ENCODE results near the gene CLEC2D. TPM values are rescaled to one million over a fixed set of nuclear protein-coding genes. Genes with fewer than 3 reads are reported as not detected.
A peak's percentile ranks its signal among the peaks of the same experiment; 100 is the strongest.

The CLEC2D gene
- total and polyA plus RNA-seq, 4 donors: 0.16 to 3.7 (median 3.0) TPM

DNA sequence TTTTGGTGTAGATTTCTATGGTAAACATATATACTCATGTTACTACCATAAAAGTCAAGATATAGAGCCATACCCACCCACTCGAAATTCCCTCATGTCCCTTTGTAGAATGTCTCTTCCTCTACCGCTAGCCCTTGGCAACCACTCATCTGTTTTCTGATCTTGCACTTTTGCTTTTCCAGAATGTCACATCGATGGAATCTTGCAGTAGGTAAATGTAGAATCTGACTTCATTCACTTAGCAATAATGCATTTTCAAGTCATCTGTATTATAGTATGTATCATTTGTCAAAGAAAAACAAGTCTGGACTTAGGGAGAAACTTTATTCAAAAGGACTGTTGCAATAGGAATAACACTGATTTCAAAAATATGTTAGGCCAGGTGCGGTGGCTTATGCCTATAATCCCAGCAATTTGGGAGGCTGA is 19.3 kb upstream of the CLEC2D start:
- Histone ChIP-seq H3K9me3 (ENCODE audit: control insufficient read depth in 4 of 4, low read length in 3 of 4) (no peaks in the 10 kb centered on the region), H3K36me3 (ENCODE audit: control insufficient read depth in 4 of 4, insufficient read depth in 3 of 4, low read depth in 1 of 4, low read length in 3 of 4) (peaks cover 0 to 4% (median 0%) of the 10 kb centered on the region in 4 donors), H3K4me3 (ENCODE audit: low read depth in 1 of 3, low read length in 3 of 3) (peak overlapping the region in 1 of 3 donors; percentile 22), H3K9ac (ENCODE audit: low read depth in 1 of 2, low read length in 2 of 2) (peak overlapping the region in 1 of 2 donors; percentile 62), H3K4me1 (ENCODE audit: control insufficient read depth in 4 of 4, insufficient read depth in 4 of 4, low read length in 3 of 4) (peaks cover 3 to 12% (median 8%) of the 10 kb centered on the region in 4 donors), H3K27ac (ENCODE audit: low read depth in 1 of 2, low read length in 2 of 2) (peak overlapping the region; percentile 64 to 65), H3K27me3 (ENCODE audit: control insufficient read depth in 4 of 4, insufficient read depth in 4 of 4, low read length in 3 of 4) (no peaks in the 10 kb centered on the region)
- no peak for DNase-seq (ENCODE audit: low spot score)
- 72% methylated on average over 4 of the region's 4 CpGs for WGBS
- TF ChIP-seq REST (IDR thresholded peaks at IDR 0.05) (no peak), ZBTB33 (IDR thresholded peaks at IDR 0.05) (no peak), JUND (IDR thresholded peaks at IDR 0.05) (no peak), FOXA2 (IDR thresholded peaks at IDR 0.05) (no peak), TAF1 (conservative IDR thresholded peaks at IDR 0.05) (no peak), CTCF (IDR thresholded peaks at IDR 0.05; ENCODE audit: low read depth, low read length, missing input control) (no peak), GABPA (IDR thresholded peaks at IDR 0.05 in 1 of 2, conservative IDR thresholded peaks at IDR 0.05 in 1 of 2) (no peak), RXRA (IDR thresholded peaks at IDR 0.05) (no peak), HNF4G (IDR thresholded peaks at IDR 0.05) (no peak), YY1 (IDR thresholded peaks at IDR 0.05) (no peak), NR2F2 (IDR thresholded peaks at IDR 0.05) (no peak), FOXA1 (IDR thresholded peaks at IDR 0.05) (no peak), HNF4A (conservative IDR thresholded peaks at IDR 0.05) (no peak), RAD21 (IDR thresholded peaks at IDR 0.05) (no peak), EGR1 (IDR thresholded peaks at IDR 0.05; ENCODE audit: low read depth in 2 of 2) (no peak), SP1 (IDR thresholded peaks at IDR 0.05) (no peak), MAX (IDR thresholded peaks at IDR 0.05) (no peak)
- TF ChIP-seq, protein P1, sequence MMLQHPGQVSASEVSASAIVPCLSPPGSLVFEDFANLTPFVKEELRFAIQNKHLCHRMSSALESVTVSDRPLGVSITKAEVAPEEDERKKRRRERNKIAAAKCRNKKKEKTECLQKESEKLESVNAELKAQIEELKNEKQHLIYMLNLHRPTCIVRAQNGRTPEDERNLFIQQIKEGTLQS (IDR thresholded peaks at IDR 0.05): no peak

Measured in liver (tissue), 9 donors.